GM18505 (cell line): Measurements from ENCODE around the gene SNX7.

Source experiments
- ATAC-seq: cut with Tn5 transposase; IDR thresholded peaks from one replicate; pipeline ENCODE4 v1.9.1; 2021; ENCODE audit not compliant: unreplicated experiment
- POLR2A ChIP-seq: IDR thresholded peaks from 4 replicates; pipeline ENCODE4 v1.6.1; 2011; ENCODE audit warnings: borderline replicate concordance; ENCODE audit not compliant: insufficient read depth, insufficient read length; ENCODE audit errors: extremely low read depth

The SNX7 gene

DNA sequence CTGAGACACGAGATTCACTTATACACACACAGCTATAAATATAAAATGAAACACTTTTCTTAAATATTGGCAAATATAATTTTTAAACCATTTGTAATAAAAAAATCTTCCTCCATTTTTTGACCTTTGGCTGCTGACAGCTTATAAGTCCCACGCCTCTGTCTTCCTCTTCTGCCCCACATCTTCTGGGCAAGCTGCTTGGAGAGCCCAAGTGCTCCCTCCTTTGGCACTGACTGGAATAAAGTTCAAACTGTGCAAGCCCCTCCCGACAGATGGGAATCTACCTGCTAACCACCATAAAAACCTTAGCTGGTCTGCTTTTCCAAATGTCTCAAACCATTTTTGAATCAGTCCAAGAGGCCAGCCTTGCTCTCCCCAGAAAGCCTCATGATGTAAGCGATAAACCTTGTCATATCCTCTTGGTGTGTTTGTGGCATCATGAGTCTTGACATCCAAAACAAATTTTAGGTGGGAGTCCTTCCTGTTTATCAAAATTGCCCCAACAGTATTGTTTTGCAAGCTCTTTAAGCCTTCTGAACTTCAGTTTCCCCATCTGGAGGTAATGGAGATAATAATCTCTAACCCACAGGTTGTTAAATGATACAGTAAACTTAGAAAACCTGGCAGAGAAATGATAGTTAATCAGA lies 99.8 kb downstream of the SNX7 start:
- no peak for TF ChIP-seq POLR2A
- ATAC-seq, result no peak

DNA sequence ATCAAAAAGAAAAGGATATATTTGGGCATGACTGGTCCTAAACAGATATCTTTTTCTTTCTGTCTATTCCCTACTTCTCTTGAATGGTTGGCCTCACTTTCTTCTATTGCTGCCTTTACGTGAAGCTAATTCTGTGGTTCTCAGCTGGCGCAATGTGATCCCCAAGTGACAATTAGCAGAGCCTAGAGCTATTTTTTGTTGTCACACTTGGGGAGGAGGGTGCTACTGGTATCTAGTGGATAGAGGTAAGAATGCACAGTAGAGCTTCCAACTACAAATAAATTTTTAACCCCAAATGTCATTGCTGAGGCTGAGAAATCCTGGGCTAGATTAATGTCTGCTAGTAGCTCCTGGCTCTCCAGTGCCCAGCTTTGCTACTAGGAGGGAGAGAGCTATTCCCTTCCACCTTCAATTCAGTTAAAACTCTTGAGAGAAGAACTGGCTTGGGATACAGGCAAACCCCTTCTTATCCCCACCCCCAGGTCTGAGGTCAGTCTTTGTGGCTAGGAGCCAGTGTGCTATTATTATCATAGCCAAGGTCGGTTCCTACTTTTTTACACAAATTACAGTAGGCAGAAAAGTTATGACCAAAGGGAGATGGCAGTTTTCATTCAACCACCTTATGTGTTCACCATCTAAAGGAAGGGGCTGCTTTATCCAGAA lies 102.1 kb downstream of the SNX7 start:
- no peak for ATAC-seq
- TF ChIP-seq POLR2A, result no peak

DNA sequence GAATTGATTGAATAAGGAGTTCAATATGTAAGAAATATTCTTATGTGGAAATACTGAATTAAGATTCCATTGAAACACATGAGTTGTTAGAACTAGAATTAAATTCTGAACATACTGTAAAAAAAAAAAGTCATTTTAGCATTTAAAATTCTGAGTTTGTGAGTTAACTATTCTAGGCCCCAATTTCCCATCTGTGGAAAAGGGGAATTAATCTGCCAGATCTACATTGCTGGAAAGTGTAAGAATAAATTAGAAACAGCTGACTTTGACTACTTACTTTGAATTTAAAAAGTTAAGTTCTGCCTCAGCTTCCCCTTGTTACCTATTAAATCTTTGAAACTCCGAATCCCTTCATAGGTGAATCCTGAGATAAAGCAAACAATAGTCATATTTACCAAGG lies 103.0 kb downstream of the SNX7 start:
- ATAC-seq, result no peak
- no peak for TF ChIP-seq POLR2A

DNA sequence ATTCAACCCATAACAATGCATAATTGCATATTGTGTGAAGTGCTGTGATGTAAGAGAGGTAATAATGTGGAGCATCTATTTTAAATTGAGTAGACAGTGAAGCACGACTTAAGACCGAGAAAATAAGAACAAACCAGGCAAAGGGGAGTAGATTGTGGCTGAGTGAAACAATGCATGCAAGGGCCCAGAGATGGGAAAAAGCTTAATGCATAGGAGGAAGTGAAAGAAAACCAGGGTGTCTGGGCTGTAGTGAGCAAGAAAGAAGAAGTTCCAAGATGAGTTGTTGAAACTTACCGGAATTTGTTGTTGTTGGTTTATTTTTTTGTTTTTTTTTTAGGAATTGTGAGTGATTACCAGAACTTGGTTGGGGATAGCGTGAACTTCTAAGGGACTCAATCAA lies 104.7 kb downstream of the SNX7 start:
- ATAC-seq, result peak; percentile 98
- no peak for TF ChIP-seq POLR2A

DNA sequence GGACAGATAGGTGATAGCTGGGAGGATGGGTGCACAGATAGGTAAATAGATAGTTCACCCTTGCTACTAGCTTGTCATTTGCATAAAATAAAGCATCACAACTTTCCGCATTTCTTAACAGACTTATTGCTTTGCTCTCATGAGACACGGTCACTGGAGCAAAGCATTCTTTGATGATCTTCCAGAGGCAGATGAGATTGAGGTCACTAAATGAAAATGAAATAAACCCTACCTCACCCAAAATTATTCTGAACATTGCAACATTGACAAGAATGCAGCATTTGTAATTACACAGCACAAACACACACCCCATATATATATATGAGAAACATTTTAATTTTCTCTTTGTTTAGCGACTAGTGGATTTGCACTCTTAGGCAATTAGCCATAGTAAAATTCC lies 107.6 kb downstream of the SNX7 start:
- ATAC-seq, result no peak
- no peak for TF ChIP-seq POLR2A

DNA sequence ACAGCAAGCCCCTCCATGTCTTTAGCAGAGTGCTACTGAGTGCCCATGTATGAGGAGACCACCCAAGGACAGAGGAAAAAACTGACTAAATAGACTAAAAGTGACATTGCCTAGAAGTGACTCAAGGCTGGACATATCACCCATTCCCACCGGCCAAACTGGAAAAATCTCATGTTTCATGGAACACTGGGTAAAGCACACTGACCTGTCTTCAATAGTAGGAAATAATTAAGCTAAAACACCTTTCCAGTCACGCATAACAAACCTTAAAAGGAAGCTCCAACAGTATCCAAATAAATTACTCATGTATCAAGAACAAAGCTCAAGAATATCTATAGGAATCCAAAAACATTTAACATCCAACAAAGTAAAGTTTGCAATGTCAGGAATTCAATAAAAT lies 120.4 kb downstream of the SNX7 start:
- no peak for ATAC-seq
- no peak for TF ChIP-seq POLR2A

DNA sequence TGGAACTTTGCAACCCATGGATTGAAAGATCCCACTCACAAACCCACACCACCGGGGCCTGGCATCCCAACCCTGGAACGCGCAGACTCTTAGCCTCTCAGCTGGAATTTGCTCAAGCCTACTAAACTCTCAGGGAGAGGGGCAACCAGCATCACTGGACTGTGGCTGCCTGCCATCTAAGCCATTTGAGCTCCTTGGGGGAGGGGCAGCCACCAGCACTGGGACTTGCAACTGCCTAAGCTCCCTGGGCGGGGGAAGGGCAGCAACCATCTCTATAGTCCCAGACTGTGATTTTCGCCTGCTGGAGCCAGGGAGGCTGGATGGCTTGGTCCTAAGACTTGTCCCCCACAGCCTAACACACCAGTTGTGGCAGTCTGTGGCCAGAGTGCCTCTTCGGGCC lies 122.3 kb downstream of the SNX7 start:
- TF ChIP-seq POLR2A, result no peak
- no peak for ATAC-seq

DNA sequence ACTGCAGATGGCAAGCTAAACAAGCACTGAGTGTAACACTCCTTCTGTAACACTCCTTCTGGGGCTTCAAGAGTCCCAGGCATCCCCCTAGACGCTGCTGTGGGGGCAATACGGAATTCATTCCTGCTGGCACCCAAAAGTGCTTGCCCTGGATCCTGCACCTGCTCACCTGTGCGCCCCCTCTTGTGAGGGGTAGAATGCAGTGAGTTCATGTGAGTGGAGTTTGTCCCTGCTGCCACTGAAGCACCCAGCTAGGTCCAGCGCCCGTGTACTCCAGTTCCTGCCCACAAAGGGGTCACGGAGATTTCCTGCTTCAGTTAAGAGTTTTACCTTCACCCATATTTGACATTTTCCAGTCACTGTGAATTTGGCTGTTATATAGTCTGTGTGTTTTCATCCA lies 130.0 kb downstream of the SNX7 start:
- TF ChIP-seq POLR2A, result no peak
- no peak for ATAC-seq

DNA sequence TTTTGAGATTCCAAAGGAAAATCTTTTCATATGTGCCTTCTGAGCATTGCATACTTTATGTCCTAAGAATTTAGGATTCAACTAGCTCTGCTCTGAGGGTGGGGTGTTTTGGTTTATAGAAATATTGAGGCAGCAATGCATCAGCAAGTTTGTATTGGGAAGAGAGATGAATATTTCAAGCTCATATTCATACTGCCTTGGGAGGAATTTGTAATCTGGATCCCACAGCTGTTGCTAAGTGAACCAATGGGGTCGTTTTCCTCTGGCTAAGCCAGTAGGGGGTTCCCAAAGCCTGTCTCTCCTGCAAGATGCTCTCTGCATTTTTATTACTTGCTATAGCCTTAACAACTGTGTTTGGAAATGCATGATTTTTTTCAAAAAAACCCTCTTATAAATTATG lies 130.6 kb downstream of the SNX7 start:
- ATAC-seq, result no peak
- TF ChIP-seq POLR2A, result no peak

DNA sequence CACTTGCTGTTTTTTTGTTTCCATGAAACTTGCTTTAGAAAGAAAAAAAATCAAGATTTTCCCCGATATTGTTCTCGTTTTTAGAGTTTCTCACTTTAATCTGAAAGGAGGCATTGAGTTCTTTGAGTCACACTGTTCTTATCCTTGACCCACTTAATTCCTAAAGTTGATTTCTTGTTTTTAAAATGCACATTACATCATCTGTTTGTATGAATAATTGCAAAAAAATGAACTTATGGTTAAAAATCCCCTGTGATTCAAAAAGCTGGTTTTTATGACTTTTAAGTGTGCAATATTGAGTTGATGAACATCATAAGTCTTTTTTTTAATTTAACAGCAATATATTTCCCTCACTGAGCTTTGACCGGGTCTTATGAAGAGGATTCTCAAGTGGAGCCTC lies 131.6 kb downstream of the SNX7 start:
- TF ChIP-seq POLR2A, result no peak
- no peak for ATAC-seq

DNA sequence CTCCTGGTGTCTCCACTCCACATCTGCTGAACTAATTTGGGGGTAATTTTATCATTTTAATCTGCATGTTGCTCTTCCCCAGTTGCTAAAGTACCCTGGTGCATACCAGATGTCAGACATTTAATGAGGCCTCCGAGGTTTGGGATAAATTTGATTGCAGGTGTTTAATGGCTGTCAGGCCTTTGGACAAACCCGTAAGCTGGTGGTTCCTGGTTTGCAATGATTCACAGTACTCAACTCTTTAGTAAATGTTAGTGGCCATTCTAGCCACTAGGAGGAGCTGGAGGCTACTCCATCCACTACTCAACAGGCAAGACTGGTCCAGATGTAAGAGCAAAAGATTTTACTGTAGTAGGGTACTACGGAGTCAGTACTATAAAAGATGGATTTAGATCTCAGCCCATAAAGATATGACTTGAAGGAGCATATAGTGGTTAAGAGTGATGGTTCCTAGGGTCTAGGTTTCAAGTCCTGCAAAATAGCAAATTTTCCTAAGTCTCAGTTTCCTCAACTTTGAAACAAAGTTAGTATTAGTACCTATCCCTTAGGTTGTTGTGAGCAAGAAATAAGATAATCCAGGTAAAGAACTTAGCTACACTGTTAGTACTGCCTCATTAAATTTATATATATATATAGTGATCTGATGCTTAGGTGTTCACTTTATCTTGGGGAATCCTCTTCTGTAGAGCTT lies 132.8 kb downstream of the SNX7 start:
- peak; percentile 97 for ATAC-seq
- TF ChIP-seq POLR2A, result no peak

DNA sequence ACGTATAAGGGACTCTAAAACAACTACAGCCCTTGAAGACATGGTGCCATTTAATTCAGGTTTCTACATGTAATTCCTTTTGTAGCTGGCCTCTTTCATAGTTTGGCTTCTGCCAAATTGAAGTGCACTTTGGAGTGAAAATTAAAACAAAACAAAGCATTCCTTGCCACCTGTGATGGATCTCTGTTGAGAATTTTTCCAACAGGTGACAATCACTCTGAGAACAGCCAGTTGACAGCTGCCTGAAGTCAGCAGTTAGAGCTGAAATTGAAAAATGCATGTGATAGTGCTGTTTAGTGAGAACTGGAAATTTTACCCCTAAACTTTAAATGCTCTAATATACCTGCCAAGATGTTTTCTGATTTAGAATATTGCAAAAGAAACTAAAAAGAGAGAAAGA lies 134.5 kb downstream of the SNX7 start:
- no peak for ATAC-seq
- no peak for TF ChIP-seq POLR2A

DNA sequence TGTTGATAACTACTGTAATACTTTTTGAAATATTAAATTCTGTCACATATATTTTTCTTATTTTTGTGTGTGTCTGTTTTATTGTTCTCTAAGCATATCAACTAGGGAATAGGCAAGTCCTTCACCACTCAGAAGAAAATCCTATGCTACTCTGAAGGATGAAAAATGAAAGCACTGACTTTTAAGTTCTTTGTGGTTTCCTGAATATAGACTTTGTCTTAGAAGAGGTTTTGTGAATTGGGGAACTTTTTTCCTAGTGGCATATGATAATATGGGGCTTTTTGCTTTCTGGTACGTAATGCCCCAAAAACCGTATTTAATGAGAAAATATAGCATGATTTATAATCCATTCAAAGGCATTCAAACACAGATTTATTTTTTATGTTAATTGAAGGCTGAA lies 136.0 kb downstream of the SNX7 start:
- TF ChIP-seq POLR2A, result no peak
- no peak for ATAC-seq
